ENCODE measurements around the gene HRC.

DNA sequence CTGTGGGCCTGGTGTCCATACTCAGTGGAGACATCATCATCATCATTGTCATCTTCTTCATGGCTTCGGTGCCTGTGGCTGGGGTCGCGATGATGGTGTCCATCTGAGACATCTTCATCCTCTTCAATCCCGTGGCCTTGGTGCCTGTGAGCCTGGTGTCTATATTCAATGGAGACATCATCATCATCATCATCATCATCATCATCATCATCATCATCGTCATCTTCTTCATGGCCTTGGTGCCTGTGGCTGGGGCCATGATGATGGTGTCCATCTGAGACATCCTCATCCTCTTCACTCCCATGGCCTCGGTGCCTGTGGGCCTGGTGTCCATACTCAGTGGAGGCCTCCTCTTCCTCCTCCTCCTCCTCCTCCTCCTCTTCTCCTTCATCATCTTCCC lies 917 bp downstream of the HRC start:
- no peak for TF ChIP-seq MAFK (IDR thresholded peaks at IDR 0.05; ENCODE audit: low read depth, low read length)
- TF ChIP-seq EGR1 (IDR thresholded peaks at IDR 0.05; ENCODE audit: borderline replicate concordance, low read depth, low read length), result no peak
- TF ChIP-seq POLR2A (IDR thresholded peaks at IDR 0.05; ENCODE audit: control extremely low read depth in 1 of 2, low read depth in 2 of 2, low read length in 2 of 2), result no peak
- no peak for TF ChIP-seq RNF2 (IDR thresholded peaks at IDR 0.05; ENCODE audit: borderline replicate concordance, low read depth, low read length, missing control alignments, poor library complexity, severe bottlenecking)
- no peak for TF ChIP-seq NANOG (IDR thresholded peaks at IDR 0.05; ENCODE audit: insufficient read depth, low read depth, low read length, poor library complexity, severe bottlenecking)
- TF ChIP-seq, protein P1, sequence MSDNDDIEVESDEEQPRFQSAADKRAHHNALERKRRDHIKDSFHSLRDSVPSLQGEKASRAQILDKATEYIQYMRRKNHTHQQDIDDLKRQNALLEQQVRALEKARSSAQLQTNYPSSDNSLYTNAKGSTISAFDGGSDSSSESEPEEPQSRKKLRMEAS (IDR thresholded peaks at IDR 0.05), result no peak

Measured in H1 (cell line).